ENCODE results near the gene CARD11.

The CARD11 gene

DNA sequence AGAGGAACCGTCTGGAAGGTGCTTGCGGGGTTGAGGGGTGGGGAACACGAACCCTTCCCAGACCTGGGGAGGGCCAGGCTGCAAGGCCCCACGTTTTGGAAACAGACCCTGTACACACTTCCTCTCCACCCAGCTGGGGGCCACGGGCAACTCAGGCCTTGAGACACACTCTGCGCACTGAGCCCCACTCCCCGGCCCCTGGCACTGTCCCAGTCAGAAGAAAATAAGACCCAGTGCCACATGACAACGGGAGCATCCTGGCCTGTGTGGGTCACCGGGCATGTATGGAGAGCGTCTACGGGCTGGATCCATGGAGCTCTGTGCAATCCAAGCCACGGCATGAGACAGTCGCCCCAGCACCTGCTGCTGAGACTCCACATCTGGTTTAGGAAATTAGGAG is 63.7 kb downstream of the CARD11 start:
- no peak for DNase-seq

GRCh38 chr7:2979201-2979631 is 64.5 kb downstream of the CARD11 start:
- DNase-seq = no peak

DNA sequence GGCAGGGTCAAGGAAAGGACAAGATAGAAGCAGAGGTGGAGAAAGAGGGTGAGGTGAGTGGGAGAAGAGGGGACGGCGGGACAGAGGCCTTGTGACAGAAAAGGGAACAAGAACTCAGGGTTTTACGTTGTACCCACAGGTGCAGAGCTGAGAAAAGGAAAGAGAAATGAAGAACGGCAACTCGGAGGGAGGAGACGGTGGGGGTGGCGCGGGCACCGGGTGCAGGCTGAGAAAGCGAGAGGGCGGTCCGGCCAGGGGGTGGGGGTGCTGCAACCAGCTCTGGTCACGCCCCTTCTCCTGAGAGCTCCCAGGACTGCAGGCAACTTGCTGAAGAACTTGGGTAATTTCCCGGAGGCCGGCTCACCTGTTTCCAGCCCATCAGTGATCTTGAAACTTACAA is 65.3 kb downstream of the CARD11 start:
- no peak for DNase-seq

DNA sequence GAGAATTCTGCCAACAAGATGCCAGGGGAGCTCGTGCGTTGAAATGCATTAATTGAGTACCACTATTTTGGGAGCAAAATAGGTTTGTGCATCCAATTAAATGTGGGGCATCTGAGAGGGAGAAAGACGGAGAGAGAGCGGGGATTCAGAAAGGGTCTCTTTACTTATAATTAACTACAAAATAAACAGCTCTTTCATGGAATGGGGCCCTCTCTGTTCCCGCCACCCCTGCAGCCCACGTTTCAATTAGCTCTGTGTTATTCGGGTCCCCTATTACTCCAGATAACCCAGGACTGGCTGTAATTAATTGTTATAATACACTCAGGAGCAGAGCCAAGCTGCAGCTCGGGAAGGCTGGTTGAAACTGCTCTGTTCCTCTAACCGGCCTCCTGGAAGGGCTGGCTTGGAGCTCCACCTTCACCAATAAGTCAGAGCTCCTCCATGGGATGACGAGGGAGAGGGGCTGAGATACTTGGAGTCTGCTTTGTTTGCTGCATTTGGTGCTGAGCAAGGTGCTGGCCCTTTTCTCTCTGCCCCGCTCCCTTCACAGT is 67.8 kb downstream of the CARD11 start:
- DNase-seq = no peak

- DNase-seq = no peak
These were observed 69.4 kb downstream of the CARD11 start for GRCh38 chr7:2974093-2974819.

GRCh38 chr7:2972835-2973161 is 70.9 kb downstream of the CARD11 start:
- no peak for DNase-seq

- no peak for DNase-seq
These were observed 71.5 kb downstream of the CARD11 start for GRCh38 chr7:2971914-2972834.

DNA sequence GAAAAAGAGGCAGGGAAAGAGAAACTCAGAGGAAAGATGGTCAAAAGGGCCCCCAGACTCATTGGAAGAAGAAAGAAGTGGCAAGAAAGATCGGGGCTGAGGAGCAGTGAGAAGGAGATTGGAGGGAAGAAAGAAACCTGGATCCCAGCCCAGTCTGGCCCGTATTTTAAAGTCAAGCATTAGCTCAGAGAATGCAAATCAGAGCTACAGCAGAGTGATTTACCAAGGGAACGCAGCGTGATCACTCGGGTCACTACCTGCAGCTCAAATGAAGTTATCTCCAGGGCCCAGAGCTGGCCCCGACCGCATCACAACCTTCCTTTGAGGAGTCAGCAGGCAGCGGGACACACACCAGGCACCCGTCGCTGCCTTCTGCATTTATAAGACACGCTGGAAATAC is 72.8 kb downstream of the CARD11 start:
- DNase-seq = no peak

- no peak for DNase-seq
These were observed 73.4 kb downstream of the CARD11 start for GRCh38 chr7:2970307-2970664.

- DNase-seq = no peak
These were observed 74.0 kb downstream of the CARD11 start for GRCh38 chr7:2969398-2970306.

DNA sequence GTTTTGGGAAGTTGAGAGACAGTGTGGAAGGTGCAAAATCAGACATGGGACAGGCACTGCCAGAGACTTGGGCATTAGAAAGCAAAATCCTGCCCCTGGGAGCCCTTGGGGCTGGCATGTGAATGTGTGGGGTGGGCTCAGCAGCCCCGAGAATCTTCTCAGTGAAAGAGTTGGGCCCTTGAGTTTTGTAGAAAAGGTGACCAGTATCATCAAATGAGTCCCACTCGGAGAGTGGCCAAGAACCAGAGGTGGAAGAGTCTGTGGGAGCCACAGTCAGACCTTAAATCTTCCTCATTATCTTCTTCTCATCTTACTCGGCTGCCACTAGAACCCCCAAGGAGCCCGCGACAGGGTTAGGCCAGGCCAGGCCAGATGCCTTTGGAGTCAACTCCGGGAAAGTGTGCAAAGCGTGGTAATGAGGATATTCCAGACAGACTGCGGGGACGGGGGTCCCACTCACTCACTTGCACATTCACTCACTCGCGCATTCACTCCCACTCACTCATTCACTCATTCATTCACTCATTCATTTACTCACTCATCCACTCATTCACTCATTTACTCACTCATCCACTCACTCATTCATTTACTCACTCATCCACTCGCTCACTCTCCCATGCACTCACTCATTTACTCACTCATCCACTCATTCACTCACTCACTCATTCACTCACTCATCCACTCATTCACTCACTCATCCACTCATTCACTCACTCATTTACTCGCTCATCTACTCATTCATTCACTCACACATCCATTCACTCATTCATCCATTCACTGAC is 74.9 kb downstream of the CARD11 start:
- no peak for DNase-seq

DNA sequence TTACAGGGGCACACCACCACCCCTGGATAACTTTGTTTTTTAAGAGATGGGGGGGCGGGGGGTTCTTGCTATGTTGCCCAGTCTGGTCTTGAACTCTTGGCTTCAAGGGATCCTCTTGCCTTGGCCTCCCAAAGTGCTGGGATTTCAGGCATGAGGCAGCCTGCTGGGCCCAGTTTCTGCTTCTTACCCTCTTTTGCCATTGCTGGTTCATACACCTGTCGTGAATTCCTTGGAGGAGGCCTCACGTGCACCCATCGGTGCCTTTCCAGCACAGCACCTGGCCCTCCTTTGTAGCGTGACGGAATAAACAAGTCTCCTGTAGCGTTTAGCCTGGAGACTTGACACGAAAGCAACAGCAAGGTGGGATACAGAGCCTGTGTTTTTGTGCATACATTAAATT is 75.5 kb downstream of the CARD11 start:
- peak; percentile 2 for DNase-seq

DNA sequence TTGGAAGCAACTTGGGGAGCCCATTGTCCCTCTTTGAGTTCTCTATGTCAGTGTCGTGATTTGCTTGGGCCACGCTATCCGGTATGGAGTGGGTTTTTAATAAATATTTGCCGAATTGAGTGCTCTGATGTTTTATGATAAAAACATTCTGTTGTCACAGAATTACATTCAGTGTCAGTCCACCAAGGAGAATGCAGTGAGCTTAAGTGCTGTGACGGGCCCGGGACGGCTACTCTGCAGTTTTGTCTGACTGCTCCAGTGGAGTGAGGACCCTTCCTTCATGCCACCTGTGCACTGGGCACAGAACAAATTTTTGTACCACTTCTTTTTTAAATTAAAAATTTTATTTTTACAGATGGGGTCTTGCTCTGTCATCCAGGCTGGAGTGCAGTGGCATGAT is 76.0 kb downstream of the CARD11 start:
- no peak for DNase-seq

DNA sequence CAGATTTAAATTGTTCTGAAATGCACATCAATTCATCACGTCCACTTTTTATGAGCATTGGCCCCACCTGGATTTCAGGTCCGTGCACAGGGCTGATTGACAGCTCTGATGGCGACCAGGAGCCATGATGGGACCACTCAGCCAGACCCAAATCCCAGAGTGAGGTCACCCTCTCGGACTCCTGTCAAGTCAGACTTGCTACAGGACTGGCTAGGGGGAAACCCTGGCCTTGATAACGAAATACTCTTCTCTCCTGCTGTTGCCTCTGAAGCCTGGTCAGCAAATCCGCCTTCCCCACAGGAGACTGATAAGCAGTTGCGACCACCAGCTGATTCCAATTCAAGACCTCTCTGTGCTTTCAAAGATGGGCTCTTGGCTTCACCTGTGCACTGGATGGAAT is 76.4 kb downstream of the CARD11 start:
- DNase-seq = no peak

GRCh38 chr7:2966466-2967078 is 77.1 kb downstream of the CARD11 start:
- no peak for DNase-seq

DNA sequence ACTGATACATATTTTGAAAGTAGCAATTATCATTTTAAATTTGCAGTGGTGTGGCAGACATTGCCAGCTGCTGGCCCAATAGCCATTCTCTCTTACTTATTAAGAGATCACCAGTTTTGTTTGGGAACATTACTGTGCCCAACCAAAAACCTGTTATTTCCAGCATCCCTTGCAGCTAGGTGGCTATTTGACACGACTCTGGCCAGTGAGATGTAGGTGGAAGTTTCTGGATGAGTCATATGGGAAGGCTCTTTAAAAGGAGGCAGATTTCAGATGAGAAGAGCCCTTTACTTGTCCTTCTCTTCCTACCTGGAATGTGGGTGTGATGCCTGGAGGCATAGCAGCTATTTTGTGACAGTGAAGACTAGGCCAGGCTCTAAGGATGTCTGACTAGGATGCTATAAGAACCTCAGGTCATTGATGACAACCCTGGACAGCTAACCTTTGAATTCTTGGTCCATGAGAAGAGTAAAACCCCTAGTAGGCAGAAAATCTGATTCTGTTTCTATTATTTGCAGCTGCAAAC is 77.9 kb downstream of the CARD11 start:
- no peak for DNase-seq

GRCh38 chr7:2965301-2965700 is 78.4 kb downstream of the CARD11 start:
- peak; percentile 50 for DNase-seq

DNA sequence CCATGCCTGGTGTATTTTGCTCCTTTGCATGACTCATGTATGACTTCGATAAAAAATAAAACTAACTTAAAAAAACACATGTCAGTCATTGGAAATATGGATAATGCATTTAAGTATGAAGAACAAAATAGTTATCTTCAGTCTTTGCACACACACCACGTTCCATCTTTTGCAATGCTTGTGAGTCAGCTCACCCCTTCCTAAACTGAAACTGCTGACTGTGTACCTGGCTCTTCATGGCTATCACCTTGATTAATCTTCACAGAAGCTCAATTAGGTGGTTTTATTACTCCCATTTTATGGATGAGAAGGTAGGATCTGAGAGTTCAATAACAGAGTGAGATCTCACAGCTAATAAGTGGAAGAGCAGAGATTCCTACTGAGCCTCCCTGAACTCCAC is 79.5 kb downstream of the CARD11 start:
- DNase-seq = no peak

GRCh38 chr7:2962865-2963264 is 80.8 kb downstream of the CARD11 start:
- DNase-seq = no peak

- no peak for DNase-seq
These were observed 83.7 kb downstream of the CARD11 start for GRCh38 chr7:2959828-2960599.

All from NCI-H1105 treated with DMSO at 0.1 percent for 48 hours (cell line).